HepG2 (cell line): ENCODE results near the gene XPR1. TPM values are rescaled to one million over a fixed set of nuclear protein-coding genes. Genes with fewer than 3 reads are reported as not detected.

Experiments
- ARID2 ChIP-seq: sonication (generic); formaldehyde crosslinking; IDR thresholded peaks from 2 replicates; pipeline ENCODE4 v1.8.1; 2022; ENCODE audit warnings: mild to moderate bottlenecking, missing genetic modification reagents, borderline replicate concordance
- BCL3 ChIP-seq: sonication (generic); formaldehyde crosslinking; IDR thresholded peaks from 2 replicates; pipeline ENCODE4 v1.5.1; 2020; ENCODE audit warnings: mild to moderate bottlenecking, missing genetic modification reagents, moderate library complexity
- CHCHD3 ChIP-seq: sonication (generic); formaldehyde crosslinking; IDR thresholded peaks from 2 replicates; pipeline ENCODE4 v1.8.0; 2022; ENCODE audit warnings: mild to moderate bottlenecking, missing genetic modification reagents, moderate library complexity
- ELF4 ChIP-seq: sonication (generic); formaldehyde crosslinking; IDR thresholded peaks from 2 replicates; pipeline ENCODE4 v1.5.0; 2020; ENCODE audit warnings: missing genetic modification reagents, mild to moderate bottlenecking, moderate library complexity, borderline replicate concordance
- HNF4A ChIP-seq: sonication (generic); formaldehyde crosslinking; IDR thresholded peaks from 2 replicates; pipeline ENCODE4 v1.4.0; 2020; ENCODE audit warnings: missing genetic modification reagents
- HNRNPUL1 ChIP-seq: fragments of 200-400 bp; formaldehyde crosslinking; IDR thresholded peaks from 2 replicates; pipeline ENCODE4 v1.6.1; 2017; ENCODE audit warnings: low read depth, mild to moderate bottlenecking, low read length, moderate library complexity
- IRF1 ChIP-seq: sonication (generic); formaldehyde crosslinking; IDR thresholded peaks from 2 replicates; pipeline ENCODE4 v1.4.0; 2020; ENCODE audit warnings: low read depth, mild to moderate bottlenecking, missing genetic modification reagents
- KLF9 ChIP-seq: IDR thresholded peaks from 2 replicates; pipeline ENCODE4 v1.6.1; 2016; ENCODE audit warnings: low read depth
- MAX ChIP-seq: IDR thresholded peaks from 2 replicates; pipeline ENCODE4 v1.6.1; 2012; ENCODE audit warnings: inconsistent platforms
- PBX2 ChIP-seq: IDR thresholded peaks from 2 replicates; pipeline ENCODE4 v1.6.1; 2016; ENCODE audit warnings: control low read depth
- SAP130 ChIP-seq: IDR thresholded peaks from 2 replicates; pipeline ENCODE4 v1.6.1; 2016; ENCODE audit warnings: low read depth
- SOX5 ChIP-seq: IDR thresholded peaks from 2 replicates; pipeline ENCODE4 v1.6.1; 2016; ENCODE audit warnings: borderline replicate concordance
- SP1 ChIP-seq, 2 experiments: fragments of 450-650 bp in 1 of 2; sonication (generic) in 1 of 2; formaldehyde crosslinking in 1 of 2; IDR thresholded peaks; 2 replicates each; pipeline versions ENCODE4 v1.4.0 to v1.6.1; 2016 to 2020; ENCODE audit warnings: missing genetic modification reagents in 1 of 2
- TERF1 ChIP-seq: sonication (generic); formaldehyde crosslinking; IDR thresholded peaks from 2 replicates; pipeline ENCODE4 v1.8.0; 2022; ENCODE audit warnings: mild to moderate bottlenecking, missing genetic modification reagents, moderate library complexity
- TP53 ChIP-seq: sonication (generic); formaldehyde crosslinking; conservative IDR thresholded peaks from 2 replicates; pipeline ENCODE4 v1.4.0; 2020; ENCODE audit warnings: missing genetic modification reagents
- ZBTB46 ChIP-seq: sonication (generic); formaldehyde crosslinking; IDR thresholded peaks from 2 replicates; pipeline ENCODE4 v1.4.0; 2020; ENCODE audit warnings: mild to moderate bottlenecking, missing genetic modification reagents, borderline replicate concordance
- ZIK1 ChIP-seq: sonication (generic); formaldehyde crosslinking; IDR thresholded peaks from 2 replicates; pipeline ENCODE4 v1.5.0; 2020; ENCODE audit warnings: mild to moderate bottlenecking, low read depth, missing genetic modification reagents, borderline replicate concordance
- ZNF329 ChIP-seq: sonication (generic); formaldehyde crosslinking; IDR thresholded peaks from 2 replicates; pipeline ENCODE4 v1.9.0; 2021; ENCODE audit warnings: low read depth, mild to moderate bottlenecking, missing genetic modification reagents
- ZNF431 ChIP-seq: sonication (generic); formaldehyde crosslinking; IDR thresholded peaks from 2 replicates; pipeline ENCODE4 v1.9.0; 2022; ENCODE audit warnings: missing genetic modification reagents, low read depth, mild to moderate bottlenecking, borderline replicate concordance
- ZNF550 ChIP-seq: sonication (generic); formaldehyde crosslinking; IDR thresholded peaks from 2 replicates; pipeline ENCODE4 v1.4.0; 2020; ENCODE audit warnings: mild to moderate bottlenecking, missing genetic modification reagents, borderline replicate concordance
- ZNF740 ChIP-seq: sonication (generic); formaldehyde crosslinking; IDR thresholded peaks from 2 replicates; pipeline ENCODE4 v1.4.0; 2020; ENCODE audit warnings: missing genetic modification reagents
- ZUFSP ChIP-seq: sonication (generic); formaldehyde crosslinking; IDR thresholded peaks from 2 replicates; pipeline ENCODE4 v1.9.0; 2021; ENCODE audit warnings: missing genetic modification reagents, mild to moderate bottlenecking, borderline replicate concordance
- polyA plus RNA-seq, 8 experiments: library from polyadenylated mRNA; depleted of rRNA in 3 of 8; stranded (reverse) in 7 of 8; unstranded in 1 of 8; fragments of >200 nt; fragmentation: Illumina TruSeq in 4 of 8; extraction: Trizol in 4 of 8; gene quantifications; 2 replicates each; pipeline versions ENCODE4 v1.2.1 to v1.2.3, GENCODE V29; 2011 to 2016; ENCODE audit warnings: low read depth in 4 of 8, missing spikeins in 1 of 8, mixed read lengths in 1 of 8; ENCODE audit not compliant: insufficient read depth in 1 of 8
- total RNA-seq, 5 experiments: library from RNA; depleted of rRNA; stranded (reverse); fragments of >200 nt; fragmentation: Illumina TruSeq; extraction: Trizol; gene quantifications; 2 replicates each; pipeline ENCODE4 v1.2.3, GENCODE V29; 2016; ENCODE audit warnings: low read depth in 1 of 5

Gene XPR1
- total and polyA plus RNA-seq, 2 of the 13 experiments (the other 11 are each of a cell fraction or from before 2014, with no cell fraction given): 22.3 to 23.6 TPM

GRCh38 chr1:180929389-180929788 is 297.6 kb downstream of the XPR1 start (continued):
- TF ChIP-seq ZBTB46: no peak
- TF ChIP-seq ZUFSP (CRISPR knock-in tag): no peak
- no peak for TF ChIP-seq ZNF329 (CRISPR knock-in tag)
- no peak for TF ChIP-seq ELF4 (CRISPR knock-in tag)
- no peak for TF ChIP-seq CHCHD3 (CRISPR knock-in tag)
- TF ChIP-seq SOX5 (CRISPR knock-in tag): 0 out of 2 replicates have a peak, but pooled peaks have one; percentile 31
- peak; percentile 30; the same call in 1 of the 2 replicates for TF ChIP-seq MAX
- no peak for TF ChIP-seq KLF9 (CRISPR knock-in tag)
- TF ChIP-seq ZNF550 (CRISPR knock-in tag): no peak
- TF ChIP-seq HNRNPUL1: no peak
- peak; percentile 33; the same call in 1 of the 2 replicates for TF ChIP-seq SAP130 (CRISPR knock-in tag)
- TF ChIP-seq TP53 (CRISPR knock-in tag): no peak
- TF ChIP-seq TERF1 (CRISPR knock-in tag): no peak
- no peak for TF ChIP-seq ZIK1
- TF ChIP-seq SP1 (IDR thresholded peaks at IDR 0.05): no peak
- TF ChIP-seq SP1 (CRISPR knock-in tag; IDR thresholded peaks at IDR 0.05): no peak
- TF ChIP-seq PBX2 (CRISPR knock-in tag): no peak
- no peak for TF ChIP-seq IRF1 (CRISPR knock-in tag)
- no peak for TF ChIP-seq BCL3 (CRISPR knock-in tag)
- TF ChIP-seq HNF4A (CRISPR knock-in tag): peak; percentile 38
- no peak for TF ChIP-seq ZNF431 (CRISPR knock-in tag)
- no peak for TF ChIP-seq ZNF740 (CRISPR knock-in tag)
- no peak for TF ChIP-seq ARID2 (CRISPR knock-in tag)
